GM11168 (cell line): ENCODE data around the gene ADPRHL1.
"Not testable (repeated sequence)": the region's sequence is repeated elsewhere in the genome, so short reads cannot be mapped to it uniquely, and the experiment has no call there.

Experiments used
- in situ Hi-C: fragments of 300-500 bp; cut with MboI; formaldehyde crosslinking; loops from one replicate; pipeline ENCODE4 v1.12.0; 2022; ENCODE audit warnings: low sequenced_read_pairs; ENCODE audit not compliant: unreplicated experiment

Gene ADPRHL1

GRCh38 chr13:113458253-113459065 lies 5.2 kb upstream of the ADPRHL1 start:
- in situ Hi-C loops = no loop called here

GRCh38 chr13:113457510-113457909 lies 4.2 kb upstream of the ADPRHL1 start:
- in situ Hi-C loops = no loop called here

GRCh38 chr13:113456116-113456702 lies 2.9 kb upstream of the ADPRHL1 start:
- in situ Hi-C loops = no loop called here

GRCh38 chr13:113455384-113455783 lies 2.1 kb upstream of the ADPRHL1 start:
- in situ Hi-C loops = no loop called here

GRCh38 chr13:113454936-113455335 lies 1.6 kb upstream of the ADPRHL1 start:
- in situ Hi-C loops = no loop called here

- in situ Hi-C loops = no loop called here
These were observed 822 bp downstream of the ADPRHL1 start for GRCh38 chr13:113452466-113452865.

GRCh38 chr13:113451951-113452421 lies 1.3 kb downstream of the ADPRHL1 start:
- in situ Hi-C loops = no loop called here

- in situ Hi-C loops = not testable (repeated sequence)
These were observed 2.2 kb downstream of the ADPRHL1 start for GRCh38 chr13:113450861-113451620.

GRCh38 chr13:113450348-113450744 lies 2.9 kb downstream of the ADPRHL1 start:
- in situ Hi-C loops = not testable (repeated sequence)

- in situ Hi-C loops = no loop called here
These were observed 3.5 kb downstream of the ADPRHL1 start for GRCh38 chr13:113449693-113450347.

- in situ Hi-C loops = no loop called here
These were observed 4.2 kb downstream of the ADPRHL1 start for GRCh38 chr13:113448885-113449692.

- in situ Hi-C loops = no loop called here
These were observed 4.8 kb downstream of the ADPRHL1 start for GRCh38 chr13:113448545-113448884.

- in situ Hi-C loops = no loop called here
These were observed 5.7 kb downstream of the ADPRHL1 start for GRCh38 chr13:113447596-113447995.

- in situ Hi-C loops = no loop called here
These were observed 6.8 kb downstream of the ADPRHL1 start for GRCh38 chr13:113446488-113446854.

- in situ Hi-C loops = no loop called here
These were observed 7.3 kb downstream of the ADPRHL1 start for GRCh38 chr13:113445791-113446487.

- in situ Hi-C loops = no loop called here
These were observed 9.3 kb downstream of the ADPRHL1 start for GRCh38 chr13:113443991-113444390.

- in situ Hi-C loops = no loop called here
These were observed 10.3 kb downstream of the ADPRHL1 start for GRCh38 chr13:113442985-113443362.

GRCh38 chr13:113442354-113442984 lies 10.8 kb downstream of the ADPRHL1 start:
- in situ Hi-C loops = no loop called here

GRCh38 chr13:113441661-113442060 lies 11.6 kb downstream of the ADPRHL1 start:
- in situ Hi-C loops = no loop called here
